ENCODE results near the gene HLA-DQA1. TPM values are rescaled to one million over a fixed set of nuclear protein-coding genes. Genes with fewer than 3 reads are reported as not detected.
A peak's percentile ranks its signal among the peaks of the same experiment; 100 is the strongest.

The HLA-DQA1 gene
- total RNA-seq, 1 donor from 2014 or later = not detected

DNA sequence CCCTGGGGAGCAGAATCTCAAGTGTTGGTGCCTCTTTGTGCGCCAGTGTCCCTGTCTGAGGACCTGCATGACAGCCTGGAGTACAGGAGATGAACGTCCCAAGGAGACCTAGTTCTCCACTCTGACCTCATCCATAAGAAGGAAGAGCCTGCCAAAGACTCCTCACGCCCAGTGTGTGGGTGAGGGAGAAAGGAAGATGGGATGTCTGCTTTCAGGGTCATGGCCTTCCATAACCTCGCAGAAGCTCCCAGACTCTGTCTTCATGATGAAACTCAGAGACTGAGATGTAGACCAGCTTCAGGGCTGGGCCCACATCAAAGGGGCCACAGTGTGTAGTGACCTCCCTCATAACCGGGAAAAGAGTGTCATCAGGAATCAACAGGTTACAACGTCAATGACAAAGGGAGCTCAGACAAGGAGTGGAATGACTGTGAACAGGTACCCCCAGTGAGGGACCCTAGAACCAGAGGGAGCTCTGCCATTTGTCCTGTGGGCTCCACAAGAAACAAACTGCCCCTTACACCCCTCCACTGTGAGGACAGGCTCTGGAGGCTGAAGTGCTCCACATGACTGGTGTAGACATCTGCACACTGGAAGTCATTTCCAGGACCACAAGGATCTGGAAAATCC lies 21.2 kb downstream of the HLA-DQA1 start:
- TF ChIP-seq, protein P1, sequence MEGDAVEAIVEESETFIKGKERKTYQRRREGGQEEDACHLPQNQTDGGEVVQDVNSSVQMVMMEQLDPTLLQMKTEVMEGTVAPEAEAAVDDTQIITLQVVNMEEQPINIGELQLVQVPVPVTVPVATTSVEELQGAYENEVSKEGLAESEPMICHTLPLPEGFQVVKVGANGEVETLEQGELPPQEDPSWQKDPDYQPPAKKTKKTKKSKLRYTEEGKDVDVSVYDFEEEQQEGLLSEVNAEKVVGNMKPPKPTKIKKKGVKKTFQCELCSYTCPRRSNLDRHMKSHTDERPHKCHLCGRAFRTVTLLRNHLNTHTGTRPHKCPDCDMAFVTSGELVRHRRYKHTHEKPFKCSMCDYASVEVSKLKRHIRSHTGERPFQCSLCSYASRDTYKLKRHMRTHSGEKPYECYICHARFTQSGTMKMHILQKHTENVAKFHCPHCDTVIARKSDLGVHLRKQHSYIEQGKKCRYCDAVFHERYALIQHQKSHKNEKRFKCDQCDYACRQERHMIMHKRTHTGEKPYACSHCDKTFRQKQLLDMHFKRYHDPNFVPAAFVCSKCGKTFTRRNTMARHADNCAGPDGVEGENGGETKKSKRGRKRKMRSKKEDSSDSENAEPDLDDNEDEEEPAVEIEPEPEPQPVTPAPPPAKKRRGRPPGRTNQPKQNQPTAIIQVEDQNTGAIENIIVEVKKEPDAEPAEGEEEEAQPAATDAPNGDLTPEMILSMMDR (IDR thresholded peaks at IDR 0.05; ENCODE audit: insufficient read depth, low read length, severe bottlenecking) = no peak
- FAIRE-seq = no peak
- Histone ChIP-seq H3K27me3 (ENCODE audit: control insufficient read depth, insufficient read depth, low read length) (no peaks in the 10 kb centered on the region), H3K36me3 (ENCODE audit: control insufficient read depth, insufficient read depth, low read length) (no peaks in the 10 kb centered on the region), H3K4me3 (ENCODE audit: low read depth, low read length) (no peak overlapping the region)
- no peak for DNase-seq (ENCODE audit: low read depth)

DNA sequence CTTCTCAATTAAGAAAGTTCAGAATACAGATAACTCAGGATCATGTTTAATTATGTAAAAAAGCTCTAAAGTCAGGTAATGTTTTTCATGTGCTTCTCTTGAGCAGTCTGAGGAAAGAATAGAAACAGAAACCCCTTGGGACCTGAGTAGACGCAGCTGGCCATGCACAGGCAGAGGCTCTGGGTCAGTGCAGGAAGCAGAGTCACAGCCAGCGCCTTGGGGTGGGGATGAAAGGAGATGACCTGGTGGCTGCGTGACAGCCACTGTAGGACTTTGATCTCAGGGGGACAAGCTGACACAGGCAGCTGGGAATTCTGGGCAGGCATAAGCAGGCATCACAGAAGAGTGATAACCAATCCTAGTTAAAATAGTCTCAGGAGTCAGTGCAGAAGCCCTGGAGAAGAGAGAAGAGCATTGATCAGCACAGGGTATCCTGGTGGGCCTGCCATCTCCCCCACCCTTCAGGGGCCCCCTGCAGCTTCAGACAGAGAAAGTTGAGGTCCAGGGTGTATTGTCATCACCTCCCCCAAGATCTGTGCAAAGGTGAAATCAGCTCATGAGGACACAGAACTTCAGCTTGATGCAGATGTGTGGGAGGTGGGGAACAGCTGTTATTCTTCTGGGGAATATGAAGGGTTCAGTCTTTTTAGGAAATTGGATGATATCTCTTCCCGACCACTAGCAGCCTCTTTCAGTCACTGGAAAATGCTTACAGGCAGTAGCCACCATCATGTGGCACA lies 22.8 kb downstream of the HLA-DQA1 start:
- Histone ChIP-seq H3K4me3 (ENCODE audit: low read depth, low read length) (no peak overlapping the region), H3K36me3 (ENCODE audit: control insufficient read depth, insufficient read depth, low read length) (no peaks in the 10 kb centered on the region), H3K27me3 (ENCODE audit: control insufficient read depth, insufficient read depth, low read length) (no peaks in the 10 kb centered on the region)
- no peak for FAIRE-seq
- DNase-seq (ENCODE audit: low read depth) = no peak
- TF ChIP-seq, protein P1 (IDR thresholded peaks at IDR 0.05; ENCODE audit: insufficient read depth, low read length, severe bottlenecking) = no peak

DNA sequence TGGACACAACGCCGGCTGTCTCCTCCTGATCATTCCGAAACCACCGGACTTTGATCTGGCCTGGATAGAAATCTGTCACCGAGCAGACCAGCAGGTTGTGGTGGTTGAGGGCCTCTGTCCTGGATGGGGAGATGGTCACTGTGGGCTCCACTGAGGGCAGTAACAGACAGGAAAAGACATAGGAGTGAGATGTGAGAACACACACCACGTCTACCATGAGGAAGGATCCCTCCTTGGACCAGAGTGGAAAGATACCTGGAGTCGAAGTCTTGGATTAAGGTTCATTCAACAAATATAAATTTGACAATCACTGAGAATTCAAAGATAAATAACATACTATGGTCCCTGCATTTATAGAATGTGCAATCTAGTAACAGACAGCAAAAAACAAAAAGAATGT lies 24.9 kb downstream of the HLA-DQA1 start:
- Histone ChIP-seq H3K4me3 (ENCODE audit: low read depth, low read length) (no peak overlapping the region), H3K36me3 (ENCODE audit: control insufficient read depth, insufficient read depth, low read length) (no peaks in the 10 kb centered on the region), H3K27me3 (ENCODE audit: control insufficient read depth, insufficient read depth, low read length) (no peaks in the 10 kb centered on the region)
- TF ChIP-seq, protein P1 (IDR thresholded peaks at IDR 0.05; ENCODE audit: insufficient read depth, low read length, severe bottlenecking) = no peak
- FAIRE-seq (no peak), DNase-seq (ENCODE audit: low read depth) (no peak)

DNA sequence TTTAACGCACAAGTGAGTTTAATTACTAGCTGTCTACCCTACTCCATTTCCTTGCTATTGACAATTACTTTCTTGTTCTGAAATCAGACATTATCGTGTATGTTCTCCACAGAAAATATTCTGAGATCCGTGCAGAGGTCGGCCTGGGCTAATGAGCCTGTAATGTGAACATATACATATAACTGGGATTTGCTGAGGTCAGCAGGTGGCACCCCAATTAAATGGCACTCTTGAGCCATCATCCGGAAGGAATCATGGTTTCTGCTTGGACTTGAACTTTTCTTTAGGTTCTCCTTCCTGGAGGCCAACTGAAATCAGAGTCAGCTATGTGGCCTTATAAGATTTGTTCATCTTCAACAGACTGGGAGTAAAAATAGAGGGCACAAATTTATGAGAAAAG lies 25.6 kb downstream of the HLA-DQA1 start:
- no peak overlapping the region for H3K4me3 ChIP-seq (ENCODE audit: low read depth, low read length)
- TF ChIP-seq, protein P1 (IDR thresholded peaks at IDR 0.05; ENCODE audit: insufficient read depth, low read length, severe bottlenecking) = no peak
- no peaks in the 10 kb centered on the region for H3K36me3 ChIP-seq (ENCODE audit: control insufficient read depth, insufficient read depth, low read length)
- no peaks in the 10 kb centered on the region for H3K27me3 ChIP-seq (ENCODE audit: control insufficient read depth, insufficient read depth, low read length)
- FAIRE-seq (no peak), DNase-seq (ENCODE audit: low read depth) (no peak)

DNA sequence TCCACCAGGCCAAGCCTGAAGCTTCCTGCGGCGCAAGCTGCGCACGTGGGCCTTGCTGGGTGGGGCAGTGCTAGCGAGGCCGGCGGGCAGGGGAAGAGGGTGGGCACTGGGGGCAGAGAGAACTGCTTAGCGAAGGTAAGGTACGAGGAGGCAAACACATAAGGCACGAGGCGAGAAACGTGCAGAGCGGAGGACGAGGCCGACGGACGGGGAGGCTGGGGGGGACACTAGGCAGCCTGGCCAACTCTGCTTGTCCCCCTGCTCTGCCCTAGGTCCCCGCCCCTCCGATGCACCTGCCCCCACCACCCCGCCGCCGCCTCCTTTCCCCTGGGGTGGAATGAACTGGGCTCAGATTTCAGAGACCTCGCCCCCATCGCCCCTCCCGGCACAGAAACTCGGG lies 27.1 kb downstream of the HLA-DQA1 start:
- FAIRE-seq (no peak), DNase-seq (ENCODE audit: low read depth) (no peak)
- Histone ChIP-seq H3K36me3 (ENCODE audit: control insufficient read depth, insufficient read depth, low read length) (no peaks in the 10 kb centered on the region), H3K27me3 (ENCODE audit: control insufficient read depth, insufficient read depth, low read length) (no peaks in the 10 kb centered on the region), H3K4me3 (ENCODE audit: low read depth, low read length) (peak overlapping the region; percentile 8)
- TF ChIP-seq, protein P1 (IDR thresholded peaks at IDR 0.05; ENCODE audit: insufficient read depth, low read length, severe bottlenecking) = no peak

Data from bronchial epithelial cell (primary cell).